HG02623 (cell line): Measurements from ENCODE around the gene DNLZ.

Experiments
- ATAC-seq: cut with Tn5 transposase; IDR thresholded peaks from one replicate; pipeline ENCODE4 v1.9.1; 2021; ENCODE audit warnings: moderate library complexity; ENCODE audit not compliant: unreplicated experiment

Gene DNLZ

DNA sequence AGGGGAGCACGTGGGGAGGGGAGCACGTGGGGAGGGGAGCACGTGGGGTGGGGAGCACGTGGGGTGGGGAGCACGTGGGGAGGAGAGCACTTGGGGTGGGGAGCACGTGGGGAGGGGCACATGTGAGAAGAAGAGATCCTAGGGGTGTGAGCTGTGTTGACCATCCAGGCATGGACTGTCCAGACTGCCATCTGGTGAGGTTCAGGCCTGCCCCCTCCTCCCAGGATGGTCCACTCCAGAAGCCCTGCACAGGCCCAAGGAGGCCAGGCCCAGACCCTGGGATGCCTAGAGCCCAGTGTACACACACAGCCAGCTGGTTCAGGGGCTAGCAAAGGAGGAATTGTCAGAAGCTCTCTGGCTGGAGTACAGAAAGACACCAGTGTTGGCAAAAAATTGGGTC, 34.1 kb upstream of the DNLZ start:
- no peak for ATAC-seq

DNA sequence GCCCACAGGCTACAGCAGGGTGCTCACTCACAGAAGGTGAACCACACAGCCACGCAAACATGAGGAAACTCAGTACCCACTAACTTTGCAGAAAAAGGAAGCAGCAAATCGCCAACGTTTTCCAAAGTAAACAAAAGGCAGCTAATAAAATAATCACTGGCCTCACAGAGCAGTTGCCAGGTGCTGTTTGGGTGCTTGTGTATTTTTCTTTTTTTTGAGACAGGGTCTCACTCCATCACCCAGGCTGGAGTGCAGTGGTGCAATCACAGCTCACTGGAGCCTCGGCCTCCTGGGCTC, 32.6 kb upstream of the DNLZ start:
- ATAC-seq, result no peak

DNA sequence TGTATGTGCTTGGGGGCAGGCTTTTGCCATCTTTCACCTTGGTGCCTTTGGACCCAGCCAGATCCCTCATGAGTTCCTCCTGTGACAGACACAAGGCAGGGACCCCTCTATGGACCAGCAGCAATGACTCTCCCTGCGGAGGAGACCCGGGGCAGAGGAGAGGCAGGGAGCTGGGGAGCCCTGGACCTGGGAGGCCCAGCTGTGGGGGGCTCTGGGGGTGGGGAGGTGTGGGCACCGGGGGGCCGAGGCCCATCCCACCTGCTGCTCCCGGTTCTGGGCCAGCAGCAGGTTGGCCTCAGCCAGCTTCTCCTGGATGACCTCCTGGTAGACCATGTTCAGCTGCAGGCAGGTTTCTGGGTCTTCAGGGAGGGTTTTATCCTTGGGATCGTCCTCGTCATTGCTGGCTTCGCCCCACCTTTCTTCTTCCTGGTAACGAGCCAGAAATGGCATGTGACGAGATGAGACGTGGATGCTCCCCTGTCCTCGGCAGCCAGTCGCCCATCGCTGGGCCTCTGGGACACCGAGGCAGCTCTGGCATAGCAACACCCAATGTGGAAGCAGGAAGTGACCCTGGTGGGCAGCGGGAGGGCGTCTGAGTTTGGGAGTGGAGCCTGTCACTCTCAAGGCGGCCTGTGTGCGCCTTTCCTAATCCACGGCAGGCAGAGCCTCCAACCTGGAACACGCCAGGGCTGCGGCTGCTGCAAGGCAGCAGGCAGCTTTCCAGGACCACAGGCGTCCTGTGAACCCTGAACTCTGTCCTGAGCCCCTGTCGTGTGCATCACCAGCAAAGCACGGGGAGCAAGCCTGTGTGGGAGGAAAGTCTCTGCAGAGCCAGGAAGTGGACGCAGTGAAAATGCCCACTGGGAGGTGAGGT, 32.0 kb upstream of the DNLZ start:
- ATAC-seq, result no peak

DNA sequence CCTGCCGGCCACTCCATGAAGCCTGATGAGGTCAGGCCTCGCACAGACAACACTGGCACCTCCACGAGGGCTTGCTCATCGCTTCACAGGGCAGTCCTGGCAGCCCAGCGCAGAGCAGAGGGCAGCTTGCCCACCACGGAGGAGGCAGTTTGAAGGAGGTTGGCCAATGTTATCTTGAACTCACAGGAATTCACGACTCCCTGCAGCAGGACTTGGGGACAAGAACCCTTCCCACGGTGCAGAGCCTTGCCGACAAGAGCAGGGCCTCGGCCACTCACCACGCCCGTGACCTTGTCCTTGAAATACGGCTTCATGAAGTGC, 31.4 kb upstream of the DNLZ start:
- ATAC-seq, result no peak

DNA sequence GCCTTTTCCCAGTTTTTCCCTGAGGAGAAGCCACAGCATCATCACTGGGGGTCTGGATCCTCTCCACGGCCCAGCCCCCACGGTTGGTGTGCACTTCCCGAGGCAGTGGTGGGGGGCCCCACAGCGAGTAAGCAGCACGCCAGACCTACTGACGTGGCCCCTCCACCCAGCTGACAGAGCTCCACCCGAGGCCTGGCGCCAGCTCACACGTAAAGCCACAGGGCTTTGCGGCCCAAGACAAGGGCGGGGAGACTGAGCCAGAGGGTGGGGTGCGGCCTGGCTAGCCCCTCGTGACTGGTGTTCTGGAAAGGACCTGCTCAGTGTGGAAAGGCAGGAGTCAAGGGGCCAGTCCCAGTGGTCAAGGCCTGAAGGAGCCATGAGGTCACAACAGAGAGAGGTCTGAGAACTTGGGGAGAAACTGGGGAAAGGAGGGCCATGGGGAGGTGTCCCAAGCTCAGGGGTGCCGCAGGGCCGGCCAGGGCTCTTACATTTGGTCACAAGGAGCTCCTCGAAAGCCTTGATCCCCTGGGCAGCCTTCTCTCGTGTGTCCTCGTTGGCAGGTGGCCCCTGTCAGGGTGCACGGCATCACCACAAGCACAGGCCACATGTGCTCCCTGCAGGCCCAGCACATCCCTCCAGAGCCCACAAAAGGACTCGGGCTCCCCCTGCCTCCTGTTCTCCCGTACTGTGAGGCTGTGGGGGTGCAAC, 30.9 kb upstream of the DNLZ start:
- no peak for ATAC-seq

DNA sequence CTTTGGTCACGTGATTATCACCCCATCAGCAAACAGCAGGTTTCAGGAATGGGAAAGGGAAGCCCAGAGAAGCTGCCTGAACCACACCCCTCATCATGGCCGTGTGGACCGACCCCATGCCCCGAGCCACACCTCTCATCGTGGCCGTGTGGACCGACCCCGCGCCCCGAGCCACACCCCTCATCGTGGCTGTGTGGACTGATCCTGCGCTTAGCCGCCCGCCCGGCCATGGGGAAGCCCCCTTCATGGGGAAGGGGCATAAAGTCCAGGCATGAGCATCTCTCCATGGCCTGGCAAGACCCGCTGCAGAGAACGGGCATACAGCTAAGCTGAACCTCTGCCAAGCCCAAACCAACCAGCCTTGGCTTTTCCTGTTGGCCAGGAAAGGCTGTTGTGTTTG, 30.0 kb upstream of the DNLZ start:
- ATAC-seq, result no peak

DNA sequence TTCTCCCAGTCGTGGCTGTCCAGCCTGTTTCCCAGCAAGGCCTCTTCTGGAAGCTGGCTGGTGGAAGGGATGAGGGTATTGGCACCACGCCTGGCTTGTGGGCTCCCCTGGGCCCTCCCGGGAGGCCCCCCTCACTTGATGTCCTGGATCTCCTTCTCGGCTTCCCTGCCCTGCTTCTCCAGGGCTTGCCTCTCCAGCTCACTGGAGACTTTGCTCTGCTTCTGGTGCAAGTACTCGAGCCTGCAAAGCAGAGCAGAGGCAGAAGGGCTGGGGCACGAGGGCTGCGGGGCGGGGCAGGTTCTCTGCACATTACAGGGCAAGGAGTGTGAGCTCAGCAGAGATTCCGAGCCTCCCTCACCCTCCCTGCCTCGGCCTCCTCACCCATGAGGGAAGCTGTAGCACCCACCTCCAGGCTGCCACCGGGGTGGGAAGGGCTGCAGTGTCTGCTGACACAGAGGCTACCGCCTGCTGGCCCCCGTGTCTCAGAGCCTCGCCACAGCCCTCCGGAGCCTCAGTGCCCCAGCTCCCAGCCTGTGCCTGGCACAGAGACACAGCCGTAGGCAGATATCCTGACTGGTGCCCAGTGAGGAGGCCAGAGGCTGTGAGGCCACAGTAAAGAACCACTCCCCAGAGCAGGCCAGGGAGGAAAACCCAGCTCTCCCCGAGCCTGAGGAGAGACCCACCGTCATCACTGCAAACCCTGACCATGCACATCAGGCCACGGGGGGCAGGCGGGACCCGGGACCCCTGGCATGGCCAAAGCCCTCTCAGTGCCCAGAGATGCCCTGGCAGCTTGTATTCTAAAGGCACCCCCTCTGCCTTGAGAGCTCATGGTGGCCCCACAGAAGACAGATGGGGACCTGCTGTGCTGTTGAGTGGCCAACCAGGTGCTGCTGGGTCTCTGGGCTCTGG, 29.2 kb upstream of the DNLZ start:
- no peak for ATAC-seq

DNA sequence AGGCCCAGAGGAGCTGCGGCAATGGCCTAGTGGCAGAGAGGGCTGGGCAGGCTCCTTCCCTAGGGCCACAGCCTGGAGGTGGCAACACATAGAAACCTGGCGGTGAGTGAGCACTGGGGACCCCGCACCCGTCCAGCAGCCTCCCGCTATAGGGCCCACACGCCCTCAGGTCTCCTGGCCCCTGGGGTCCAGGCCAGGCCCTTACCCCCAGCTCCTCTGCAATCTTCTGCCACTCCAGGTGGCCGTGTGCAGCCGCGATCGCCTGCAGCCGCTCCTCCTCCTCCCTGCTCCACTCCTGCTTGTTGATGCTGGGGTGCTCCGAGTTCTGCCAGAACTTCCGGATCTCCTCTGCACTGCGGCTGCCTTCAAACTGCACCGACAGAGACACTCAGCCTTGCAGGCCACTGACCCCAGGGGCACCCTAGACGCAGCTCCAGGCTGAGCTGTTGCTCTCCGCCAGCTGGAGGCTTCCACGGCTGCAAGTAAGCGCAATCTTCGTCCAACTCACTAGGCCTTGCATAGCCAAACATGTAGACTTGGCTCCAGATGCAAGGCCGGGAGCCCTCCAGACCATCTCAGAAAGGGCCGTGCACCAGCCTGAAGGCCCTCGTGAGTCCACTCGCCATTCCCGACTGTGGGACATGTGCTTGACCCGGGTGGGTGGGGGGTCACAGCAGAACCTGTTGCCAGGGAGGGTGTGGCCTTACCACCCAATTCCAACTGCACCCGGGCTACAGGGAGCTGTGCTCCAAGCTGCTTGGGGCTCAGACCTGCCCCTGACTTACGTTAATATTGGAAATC, 28.4 kb upstream of the DNLZ start:
- no peak for ATAC-seq

DNA sequence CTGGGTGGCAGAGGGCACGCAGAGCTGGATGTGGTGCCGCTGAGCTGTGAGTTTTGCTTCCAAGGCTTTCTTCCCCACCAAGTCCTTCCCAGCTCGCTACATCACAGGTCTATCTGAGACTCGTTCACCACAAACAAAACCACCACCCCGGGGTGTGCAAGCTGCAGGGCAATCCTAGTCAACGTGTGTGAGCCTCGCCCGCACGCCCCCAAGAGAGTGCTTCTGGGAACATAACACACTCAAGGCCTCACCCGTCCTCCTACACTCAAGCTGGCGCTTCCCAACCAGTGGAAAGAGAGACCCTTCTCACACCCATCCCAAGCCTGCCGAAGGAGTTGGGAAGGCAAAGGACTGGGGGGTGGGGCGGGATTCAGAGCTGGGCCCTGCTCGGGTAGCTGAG, 25.9 kb upstream of the DNLZ start:
- ATAC-seq, result no peak

DNA sequence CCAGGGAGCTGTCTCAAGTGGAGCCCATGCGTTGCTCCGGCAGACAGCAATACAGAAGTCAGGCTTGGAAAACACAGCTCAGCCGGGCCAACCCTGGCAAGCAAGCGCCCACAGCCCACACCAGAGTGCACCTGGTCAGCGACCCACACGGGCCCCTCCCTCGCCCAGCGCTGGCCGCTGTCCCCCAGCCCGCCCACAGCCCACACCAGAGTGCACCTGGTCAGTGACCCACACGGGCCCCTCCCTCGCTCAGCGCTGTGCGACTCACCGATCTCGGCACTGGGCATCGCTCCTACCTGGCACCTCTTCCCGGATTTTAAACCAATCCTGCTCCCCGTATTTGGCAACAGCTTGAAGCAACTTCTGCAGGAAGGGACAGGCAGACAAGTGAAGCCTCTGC, 23.7 kb upstream of the DNLZ start:
- ATAC-seq, result no peak

DNA sequence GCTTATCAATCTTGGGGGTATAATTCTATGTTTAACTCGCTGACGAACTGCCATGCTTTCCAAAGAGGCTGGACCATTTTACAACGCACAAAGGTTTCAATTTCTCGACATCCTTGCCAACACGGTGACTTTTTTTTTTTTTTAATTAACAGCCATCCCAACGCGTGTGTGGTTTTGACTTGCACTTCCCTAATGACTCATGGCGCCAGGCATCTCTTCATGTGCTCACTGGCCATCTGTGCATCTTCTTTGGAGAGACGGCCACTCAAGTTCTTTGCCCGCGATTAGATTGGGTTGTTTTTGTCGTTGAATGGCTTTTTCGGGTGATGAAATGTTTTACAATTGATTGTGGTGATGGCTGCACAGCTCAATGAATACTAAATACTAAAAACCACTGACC, 22.5 kb upstream of the DNLZ start:
- ATAC-seq, result no peak

DNA sequence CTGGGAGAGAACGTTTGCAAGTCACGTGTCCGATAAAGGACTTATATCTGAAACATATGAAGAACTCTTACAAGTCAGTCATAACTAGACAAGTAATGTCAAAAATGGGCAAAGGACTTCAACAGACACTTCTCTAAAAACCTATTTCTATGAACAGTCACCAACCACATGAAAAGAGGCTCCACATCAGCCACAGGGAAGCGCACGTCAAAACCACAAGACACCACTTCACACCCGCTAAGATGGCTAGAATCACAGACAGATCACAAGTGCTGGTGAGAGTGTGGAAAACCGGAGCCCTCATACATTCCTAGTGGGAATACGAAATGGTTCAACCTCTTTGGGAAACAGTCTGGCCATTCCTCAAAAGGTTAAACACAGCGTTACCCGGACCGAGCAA, 21.5 kb upstream of the DNLZ start:
- no peak for ATAC-seq

DNA sequence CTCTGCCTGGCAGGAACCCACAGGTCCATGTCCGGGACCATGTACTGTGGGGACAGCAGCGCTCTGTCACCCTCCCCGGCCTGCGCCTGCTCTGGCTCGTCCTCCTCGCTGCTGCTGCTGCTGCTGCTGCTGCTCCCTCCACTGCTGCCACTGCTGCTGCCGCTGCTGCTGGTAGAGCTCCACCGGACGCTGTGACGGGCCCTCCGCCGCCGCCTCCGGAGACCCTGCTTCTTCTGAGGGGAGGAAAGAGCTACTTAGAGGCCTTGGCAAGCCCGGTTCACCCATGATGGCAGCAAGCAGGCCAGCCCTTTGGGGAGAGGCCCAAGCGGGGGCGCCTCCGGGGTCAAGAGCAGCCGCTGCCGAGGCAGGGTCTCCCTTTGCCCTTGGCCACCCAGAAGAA, 19.9 kb upstream of the DNLZ start:
- ATAC-seq, result no peak

DNA sequence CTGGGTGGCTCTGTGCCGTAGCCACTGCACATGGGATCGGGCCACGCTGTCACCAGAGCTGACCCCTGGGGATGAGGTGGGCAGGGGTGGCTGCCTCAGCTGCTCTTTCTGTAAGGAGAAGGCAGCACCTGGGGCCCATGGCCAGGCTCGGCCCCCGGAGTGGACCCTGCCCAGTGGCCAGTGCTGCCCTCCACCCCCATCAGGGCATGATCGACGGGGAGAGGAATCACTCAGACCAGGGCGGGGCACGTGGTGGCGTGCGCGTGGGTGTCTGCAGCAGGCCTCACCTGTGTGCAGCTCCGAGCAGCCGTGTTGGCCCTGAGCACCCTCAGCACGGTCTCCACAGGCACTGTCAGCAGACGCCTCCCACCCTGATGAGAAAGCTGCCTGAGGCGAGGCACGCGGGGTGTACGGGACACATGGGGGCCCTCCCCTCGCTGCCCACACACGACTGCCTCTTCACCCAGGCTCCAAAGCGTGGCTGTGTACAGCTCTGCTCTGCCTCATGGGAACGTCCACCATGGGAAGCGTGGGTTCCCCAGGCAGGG, 18.5 kb upstream of the DNLZ start:
- ATAC-seq, result no peak

DNA sequence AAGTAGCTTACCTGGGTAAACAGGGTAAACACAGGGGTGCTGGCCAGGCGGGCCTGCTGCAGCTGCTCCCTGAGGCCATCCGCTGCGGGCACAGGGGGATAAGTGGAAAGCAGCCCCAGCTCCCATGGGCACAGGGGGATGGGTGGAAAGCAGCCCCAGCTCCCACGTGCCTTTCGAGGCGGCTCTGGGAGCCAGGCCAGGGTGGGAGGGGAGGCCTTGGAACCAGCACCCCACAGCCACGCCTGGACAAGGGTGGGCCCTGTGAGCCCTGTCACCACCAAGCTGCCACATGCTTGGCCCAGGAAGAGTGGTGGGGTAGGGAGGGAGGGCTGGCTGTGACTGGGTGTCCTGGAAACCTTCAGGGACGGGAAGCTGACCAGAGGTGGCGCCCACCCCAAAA, 17.8 kb upstream of the DNLZ start:
- ATAC-seq, result no peak

DNA sequence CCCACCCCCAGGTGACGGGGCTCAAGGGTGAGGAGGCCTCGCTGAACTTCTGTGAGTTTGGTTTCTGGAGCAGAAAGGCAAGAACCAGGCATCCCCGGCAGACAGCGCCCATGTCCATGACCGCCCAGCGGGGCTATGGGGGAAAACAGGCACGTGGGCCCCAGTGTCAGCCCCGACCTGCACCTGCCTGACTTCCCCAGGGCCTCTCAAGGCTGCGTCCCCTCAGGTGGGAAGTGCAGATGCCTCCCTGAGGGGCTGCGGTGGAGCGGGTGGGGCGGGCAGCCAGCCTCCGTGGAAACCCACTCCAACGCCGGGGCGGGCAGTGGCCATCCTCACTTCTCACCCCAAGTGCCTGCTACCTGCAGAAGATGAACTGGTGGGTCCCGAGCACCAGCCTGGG, 16.8 kb upstream of the DNLZ start:
- no peak for ATAC-seq

DNA sequence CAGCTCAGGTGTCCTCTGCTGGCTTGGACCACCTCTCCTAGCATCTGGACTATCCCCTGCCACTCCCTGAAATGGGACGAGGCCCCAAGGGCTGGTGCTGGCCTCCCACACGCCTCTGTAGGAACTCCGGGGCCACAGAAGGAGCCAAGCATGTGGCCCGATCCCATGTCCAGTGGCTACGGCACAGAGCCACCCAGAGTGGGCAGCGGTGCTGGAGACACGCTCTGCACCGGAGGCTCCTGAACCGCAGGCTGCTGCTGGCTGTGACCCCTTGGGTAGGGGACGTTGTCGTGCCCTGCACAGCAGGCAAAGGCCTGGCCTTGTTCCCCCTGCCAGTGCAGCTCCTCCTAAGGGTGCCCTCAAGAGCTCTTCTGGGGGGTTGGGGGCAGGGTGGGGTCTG, 16.3 kb upstream of the DNLZ start:
- no peak for ATAC-seq

DNA sequence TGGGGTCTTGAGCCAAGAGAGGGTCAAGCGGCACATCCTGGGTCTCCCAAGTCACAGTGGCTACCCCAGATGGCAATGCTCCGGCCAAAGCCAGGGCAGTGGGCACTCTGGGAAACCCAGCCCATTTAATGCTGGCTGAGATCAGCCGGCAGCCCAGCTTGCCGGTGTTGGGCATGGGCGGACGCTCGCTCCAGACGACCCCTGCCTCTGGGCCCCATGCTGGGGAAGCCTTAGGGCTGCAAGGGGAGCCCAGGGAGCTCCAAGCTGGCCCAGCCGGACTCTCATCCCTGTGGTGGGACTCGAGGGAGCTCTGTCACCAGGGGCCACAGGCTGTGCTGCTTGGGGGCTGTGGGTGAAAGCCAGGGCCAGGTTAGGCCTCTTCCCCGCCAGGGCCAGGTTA, 15.9 kb upstream of the DNLZ start:
- ATAC-seq, result no peak

DNA sequence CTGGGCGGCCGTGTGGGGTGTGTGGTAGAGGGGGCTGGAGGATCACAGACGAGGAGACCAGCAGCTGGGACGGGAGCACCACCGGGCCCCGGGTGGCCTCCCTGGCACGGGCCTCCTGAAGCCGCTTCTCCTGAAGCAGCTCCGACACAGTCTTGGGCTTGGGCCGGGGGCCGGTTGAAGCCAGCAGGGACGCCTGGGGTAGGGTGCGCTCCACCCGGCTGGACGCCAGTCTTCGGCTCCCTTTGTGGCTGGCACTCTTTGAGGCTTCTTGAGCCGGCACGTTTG, 15.4 kb upstream of the DNLZ start:
- ATAC-seq, result no peak

DNA sequence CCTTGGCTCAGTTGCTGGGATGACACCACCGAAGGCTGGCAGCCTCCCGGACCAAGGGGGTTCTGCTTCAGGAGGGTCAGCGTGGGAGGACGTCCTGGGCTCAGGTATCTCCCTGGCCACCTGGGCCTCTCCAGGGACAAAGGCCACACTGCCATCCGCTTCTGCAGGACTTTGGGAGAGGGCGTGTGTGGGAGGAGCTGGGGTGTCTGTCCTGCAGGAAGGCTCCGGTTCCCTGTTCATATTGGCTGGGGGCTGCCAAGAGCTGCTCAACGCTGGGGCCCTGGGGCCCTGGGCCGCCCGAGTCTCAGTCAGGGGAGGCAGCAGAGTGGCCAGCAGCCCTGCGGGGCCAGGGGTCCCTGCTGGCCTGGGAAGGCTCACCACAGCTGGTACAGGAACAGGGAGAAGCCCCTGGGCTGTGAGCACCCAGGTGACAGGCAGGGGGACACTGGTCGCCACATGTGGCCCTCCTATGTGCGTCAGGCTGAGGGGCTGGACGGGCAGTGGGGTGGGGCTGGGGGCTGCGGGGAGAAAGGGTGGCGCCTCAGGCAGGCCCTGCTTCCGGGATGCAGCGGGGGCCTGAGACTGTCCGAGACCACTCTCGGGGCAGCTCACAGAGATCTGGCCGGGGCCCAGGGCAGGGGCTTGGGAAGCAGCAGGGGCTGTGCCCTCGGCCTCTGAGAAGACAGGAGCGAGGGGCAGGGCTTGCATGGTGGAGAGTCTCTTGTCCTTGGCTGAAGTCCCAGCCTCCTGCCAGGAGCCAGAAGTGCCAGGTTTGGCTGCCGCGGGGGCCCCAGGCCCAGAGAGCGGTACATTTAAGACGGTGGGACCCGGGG, 14.8 kb upstream of the DNLZ start:
- no peak for ATAC-seq
